ENCODE data around the gene TAF1C.

TAF1C gene

GRCh38 chr16:84143081-84143480 lies 43.8 kb downstream of the TAF1C start:
- H3K9me3 ChIP-seq (ENCODE audit: low read length), result no peaks in the 10 kb centered on the region
- no peaks in the 10 kb centered on the region; the same call in 1 of the 2 replicates for H3K36me3 ChIP-seq (ENCODE audit: insufficient read depth, low read length)
- no peaks in the 10 kb centered on the region for H3F3A ChIP-seq (ENCODE audit: insufficient read depth, low read length)
- TF ChIP-seq CTCF (IDR thresholded peaks at IDR 0.05; ENCODE audit: low read length) (no peak), EZH2 (IDR thresholded peaks at IDR 0.05; ENCODE audit: borderline replicate concordance, low read length) (no peak)
- no peaks in the 10 kb centered on the region for H3K27me3 ChIP-seq (ENCODE audit: insufficient read depth, low read length)
- peaks cover 34% of the 10 kb centered on the region for H3K4me1 ChIP-seq (ENCODE audit: insufficient read depth, low read length, severe bottlenecking)
- no peak overlapping the region for H3K9ac ChIP-seq (ENCODE audit: low read length)
- H3K27ac ChIP-seq (ENCODE audit: low read depth, low read length, poor library complexity, severe bottlenecking), result no peak overlapping the region
- H2AFZ ChIP-seq (ENCODE audit: low read length), result no peak overlapping the region
- H4K20me1 ChIP-seq (ENCODE audit: insufficient read depth, low read length), result no peaks in the 10 kb centered on the region
- H3K79me2 ChIP-seq (ENCODE audit: insufficient read depth, low read length), result no peaks in the 10 kb centered on the region
- H3K4me2 ChIP-seq (ENCODE audit: low read length), result no peak overlapping the region
- H3K9me2 ChIP-seq (ENCODE audit: low read depth, low read length), result no peaks in the 10 kb centered on the region
- no peak overlapping the region for H3K4me3 ChIP-seq (ENCODE audit: low read depth, low read length, poor library complexity, severe bottlenecking)

- Histone ChIP-seq H2AFZ (ENCODE audit: low read length) (no peak overlapping the region), H3K27me3 (ENCODE audit: insufficient read depth, low read length) (no peaks in the 10 kb centered on the region), H3K79me2 (ENCODE audit: insufficient read depth, low read length) (no peaks in the 10 kb centered on the region), H3K9me3 (ENCODE audit: low read length) (no peaks in the 10 kb centered on the region), H3F3A (ENCODE audit: insufficient read depth, low read length) (no peaks in the 10 kb centered on the region), H4K20me1 (ENCODE audit: insufficient read depth, low read length) (no peaks in the 10 kb centered on the region), H3K36me3 (ENCODE audit: insufficient read depth, low read length) (no peaks in the 10 kb centered on the region; the same call in 1 of the 2 replicates), H3K9me2 (ENCODE audit: low read depth, low read length) (no peaks in the 10 kb centered on the region), H3K4me2 (ENCODE audit: low read length) (peak overlapping the region; percentile 49; the same call in 1 of the 2 replicates), H3K4me3 (ENCODE audit: low read depth, low read length, poor library complexity, severe bottlenecking) (no peak overlapping the region), H3K27ac (ENCODE audit: low read depth, low read length, poor library complexity, severe bottlenecking) (peak overlapping the region; percentile 11), H3K4me1 (ENCODE audit: insufficient read depth, low read length, severe bottlenecking) (peaks cover 43% of the 10 kb centered on the region), H3K9ac (ENCODE audit: low read length) (no peak overlapping the region)
- TF ChIP-seq EZH2 (IDR thresholded peaks at IDR 0.05; ENCODE audit: borderline replicate concordance, low read length), result no peak
- TF ChIP-seq CTCF (IDR thresholded peaks at IDR 0.05; ENCODE audit: low read length), result peak; percentile 79
Observed at GRCh38 chr16:84141143-84141670, 45.6 kb downstream of the TAF1C start.

GRCh38 chr16:84139628-84140258 lies 47.1 kb downstream of the TAF1C start:
- no peaks in the 10 kb centered on the region for H3K27me3 ChIP-seq (ENCODE audit: insufficient read depth, low read length)
- H3K9ac ChIP-seq (ENCODE audit: low read length), result no peak overlapping the region; the same call in 1 of the 2 replicates
- no peaks in the 10 kb centered on the region for H4K20me1 ChIP-seq (ENCODE audit: insufficient read depth, low read length)
- peaks cover 38% of the 10 kb centered on the region for H3K4me1 ChIP-seq (ENCODE audit: insufficient read depth, low read length, severe bottlenecking)
- no peaks in the 10 kb centered on the region for H3K79me2 ChIP-seq (ENCODE audit: insufficient read depth, low read length)
- no peak overlapping the region for H3K4me2 ChIP-seq (ENCODE audit: low read length)
- no peak overlapping the region for H2AFZ ChIP-seq (ENCODE audit: low read length)
- H3K36me3 ChIP-seq (ENCODE audit: insufficient read depth, low read length), result no peaks in the 10 kb centered on the region; the same call in 1 of the 2 replicates
- H3K27ac ChIP-seq (ENCODE audit: low read depth, low read length, poor library complexity, severe bottlenecking), result no peak overlapping the region
- H3K9me3 ChIP-seq (ENCODE audit: low read length), result no peaks in the 10 kb centered on the region
- no peak overlapping the region for H3K4me3 ChIP-seq (ENCODE audit: low read depth, low read length, poor library complexity, severe bottlenecking)
- no peaks in the 10 kb centered on the region for H3K9me2 ChIP-seq (ENCODE audit: low read depth, low read length)
- TF ChIP-seq CTCF (IDR thresholded peaks at IDR 0.05; ENCODE audit: low read length) (no peak), EZH2 (IDR thresholded peaks at IDR 0.05; ENCODE audit: borderline replicate concordance, low read length) (no peak)
- no peaks in the 10 kb centered on the region for H3F3A ChIP-seq (ENCODE audit: insufficient read depth, low read length)

Measured in OCI-LY1 (cell line).